Kidney (tissue), 14 donors: ENCODE measurements around the gene VPS13C. TPM values are rescaled to one million over a fixed set of nuclear protein-coding genes. Genes with fewer than 3 reads are reported as not detected.
A peak's percentile ranks its signal among the peaks of the same experiment; 100 is the strongest.

Experiments
- DNase-seq, 5 donors: peaks; one replicate each; pipeline ENCODE4 v3.0.0-alpha.2; 2013 to 2020
- FAIRE-seq: peaks from 2 replicates; lab custom pipeline; 2012; peaks lifted over from hg19 to GRCh38; lab: Jason Lieb, UNC
- H3K27ac ChIP-seq, 2 donors: one replicate each; pipeline ENCODE4 v1.7.0; 2013; ENCODE audit warnings: low read depth in 2 of 2, low read length in 2 of 2, inconsistent platforms in 1 of 2
- H3K27me3 ChIP-seq: one replicate; pipeline ENCODE4 v1.7.1; 2013; ENCODE audit warnings: low read length, inconsistent platforms; ENCODE audit not compliant: control insufficient read depth, insufficient read depth
- H3K36me3 ChIP-seq, 3 donors: one replicate each; pipeline versions ENCODE4 v1.7.0 to v1.7.1; 2013; ENCODE audit warnings: low read length in 3 of 3, control low read depth in 1 of 3, inconsistent platforms in 1 of 3; ENCODE audit not compliant: insufficient read depth in 3 of 3, control insufficient read depth in 2 of 3
- H3K4me1 ChIP-seq, 3 donors: one replicate each; pipeline versions ENCODE4 v1.7.0 to v1.7.1; 2013; ENCODE audit warnings: low read length in 3 of 3, inconsistent platforms in 1 of 3, low read depth in 1 of 3; ENCODE audit not compliant: control insufficient read depth in 2 of 3, insufficient read depth in 2 of 3
- H3K4me3 ChIP-seq, 3 donors: one replicate each; pipeline versions ENCODE4 v1.7.0 to v1.8.1; 2013; ENCODE audit warnings: low read length in 3 of 3, control low read depth in 1 of 3, inconsistent platforms in 1 of 3
- H3K9ac ChIP-seq, 3 donors: one replicate each; pipeline versions ENCODE4 v1.7.0 to v1.7.1; 2013; ENCODE audit warnings: low read length in 3 of 3, control low read depth in 1 of 3, inconsistent platforms in 1 of 3
- H3K9me3 ChIP-seq, 3 donors: one replicate each; pipeline versions ENCODE4 v1.7.0 to v1.7.1; 2013; ENCODE audit warnings: low read length in 3 of 3, control low read depth in 1 of 3, inconsistent platforms in 1 of 3; ENCODE audit not compliant: control insufficient read depth in 2 of 3, insufficient read depth in 1 of 3
- CTCF ChIP-seq: IDR thresholded peaks from 3 replicates; pipeline ENCODE4 v1.5.1; 2012; ENCODE audit warnings: mild to moderate bottlenecking, moderate library complexity, borderline replicate concordance; ENCODE audit not compliant: insufficient read depth; ENCODE audit errors: extremely low read depth
- intact Hi-C: fragments of 100-400 bp; cut with DNase I; formaldehyde crosslinking; loops from one replicate; pipeline ENCODE4 v1.11.1; 2022
- polyA plus RNA-seq: library from polyadenylated mRNA; stranded (reverse); fragments of 350-450 nt; fragmentation: Illumina TruSeq; extraction: RNeasy Lipid Tissue Mini Kit (QIAGEN cat#74804); gene quantifications from one replicate; pipeline ENCODE4 v1.2.3, GENCODE V29; 2014; ENCODE audit warnings: low read depth, low replicate concordance; ENCODE audit not compliant: insufficient read depth
- total RNA-seq: library from RNA; stranded (reverse); fragmentation: NEBNext Ultra II Directional; extraction: Animal tissue kit (Norgen Biotek cat#: 25700); gene quantifications from one replicate; pipeline ENCODE4 v1.2.1, GENCODE V29; 2021
- donor health status: control.
- donor health status: control.
- donor health status: control.
- donor health status: control.
- donor health status: control.
- donor health status: DM: yes; HTN: yes; CAD: no.
- donor health status: Normal renal cell carcinoma (clear cell type).

The VPS13C gene
- total and polyA plus RNA-seq, 2 donors from 2014 or later: 12.5 to 106 TPM

DNA sequence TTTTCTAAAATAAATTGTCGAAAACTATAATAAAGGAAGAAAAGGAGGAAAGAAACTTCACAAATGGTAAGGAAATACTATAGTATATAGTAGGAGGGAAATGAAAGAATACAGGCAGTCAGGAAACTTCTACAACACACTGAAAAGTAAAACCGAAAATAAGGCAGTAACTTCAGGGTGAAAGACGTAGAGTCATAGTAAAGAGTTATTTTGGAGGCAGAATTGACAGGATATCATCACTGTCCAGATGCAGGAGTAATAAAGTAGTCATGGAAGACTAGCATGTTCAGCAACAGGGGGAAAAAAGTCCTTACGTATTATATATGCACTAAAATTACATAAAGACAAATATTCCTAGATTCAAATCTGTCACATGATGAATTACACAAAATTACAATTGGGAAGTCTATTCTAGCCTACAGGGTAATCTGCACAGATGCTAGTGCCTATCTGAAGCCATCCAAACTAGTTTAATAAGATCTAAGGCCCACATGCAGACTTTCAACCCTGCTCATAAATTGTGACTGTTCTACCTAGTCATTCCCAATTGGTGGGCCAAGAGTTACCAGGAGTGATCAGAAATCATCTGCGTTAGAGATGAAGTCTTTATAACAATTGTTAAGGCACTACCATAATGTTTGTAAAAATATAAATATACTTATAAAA lies 14.0 kb downstream of the VPS13C start:
- Histone ChIP-seq H3K4me3 (no peak overlapping the region), H3K9me3 (no peaks in the 10 kb centered on the region), H3K27me3 (no peaks in the 10 kb centered on the region), H3K36me3 (no peaks in the 10 kb centered on the region), H3K9ac (no peak overlapping the region), H3K4me1 (no peaks in the 10 kb centered on the region), H3K27ac (no peak overlapping the region)
- DNase-seq: no peak
- intact Hi-C loops: no loop called here
- no peak for FAIRE-seq
- TF ChIP-seq CTCF: no peak

- H3K4me3 ChIP-seq: no peak overlapping the region
- peaks cover 0 to 5% (median 0%) of the 10 kb centered on the region in 3 donors for H3K36me3 ChIP-seq
- H3K27ac ChIP-seq: no peak overlapping the region
- no peak overlapping the region for H3K9ac ChIP-seq
- H3K9me3 ChIP-seq: no peaks in the 10 kb centered on the region
- intact Hi-C loops: no loop called here
- H3K4me1 ChIP-seq: no peaks in the 10 kb centered on the region
- DNase-seq (peak in 1 of 5 donors; percentile 5), FAIRE-seq (no peak)
- no peak for TF ChIP-seq CTCF
- H3K27me3 ChIP-seq: no peaks in the 10 kb centered on the region
Measured at GRCh38 chr15:62035256-62035924, 24.9 kb downstream of the VPS13C start.

GRCh38 chr15:62027916-62028315 lies 32.3 kb downstream of the VPS13C start:
- Histone ChIP-seq H3K9ac (no peak overlapping the region), H3K4me1 (no peaks in the 10 kb centered on the region), H3K27me3 (no peaks in the 10 kb centered on the region), H3K9me3 (no peaks in the 10 kb centered on the region), H3K27ac (no peak overlapping the region), H3K4me3 (no peak overlapping the region), H3K36me3 (peaks cover 0 to 3% (median 0%) of the 10 kb centered on the region in 3 donors)
- no peak for DNase-seq
- FAIRE-seq: no peak
- TF ChIP-seq CTCF: no peak
- intact Hi-C loops: no loop called here
